Measurements from ENCODE around the gene NDUFB2.
"Not testable (repeated sequence)": the region's sequence is repeated elsewhere in the genome, so short reads cannot be mapped to it uniquely, and the experiment has no call there.

NDUFB2 gene

GRCh38 chr7:140743255-140743654 lies 46.7 kb downstream of the NDUFB2 start:
- DNase-seq (ENCODE audit: low spot score), result not testable (repeated sequence)

- no peak for DNase-seq (ENCODE audit: low spot score)
These were observed 47.5 kb downstream of the NDUFB2 start for GRCh38 chr7:140744005-140744404.

GRCh38 chr7:140745266-140746058 lies 49.0 kb downstream of the NDUFB2 start:
- DNase-seq (ENCODE audit: low spot score), result no peak

GRCh38 chr7:140746751-140747150 lies 50.2 kb downstream of the NDUFB2 start:
- no peak for DNase-seq (ENCODE audit: low spot score)

GRCh38 chr7:140752533-140752932 lies 56.0 kb downstream of the NDUFB2 start:
- DNase-seq (ENCODE audit: low spot score), result no peak

GRCh38 chr7:140754506-140754905 lies 58.0 kb downstream of the NDUFB2 start:
- DNase-seq (ENCODE audit: low spot score), result no peak
